T-helper 2 cell treated with Interferon-gamma antibody and Interleukin-4, amounts not matched to agents 5 μg/mL and 100 μg/mL, for 36 hours (primary cell): ENCODE data around the gene P2RX7.
A peak's percentile ranks its signal among the peaks of the same experiment; 100 is the strongest.
"Not testable (repeated sequence)": the region's sequence is repeated elsewhere in the genome, so short reads cannot be mapped to it uniquely, and the experiment has no call there.

ENCODE experiments used
- DNase-seq: peaks from one replicate; pipeline ENCODE4 v3.0.0; 2021; ENCODE audit warnings: low spot score
- H3K27ac Mint-ChIP-seq: one replicate; pipeline ENCODE4 v1.8.0; 2021; ENCODE audit warnings: mild to moderate bottlenecking, mixed read lengths
- H3K27me3 Mint-ChIP-seq: one replicate; pipeline ENCODE4 v1.8.0; 2021; ENCODE audit warnings: low read depth, mixed read lengths
- H3K36me3 Mint-ChIP-seq: one replicate; pipeline ENCODE4 v1.8.0; 2021; ENCODE audit warnings: low read depth, mixed read lengths
- H3K4me1 Mint-ChIP-seq: one replicate; pipeline ENCODE4 v1.8.0; 2021; ENCODE audit warnings: low read depth, mixed read lengths
- H3K4me3 Mint-ChIP-seq: one replicate; pipeline ENCODE4 v1.8.0; 2022; ENCODE audit warnings: mild to moderate bottlenecking, moderate library complexity, mixed read lengths
- H3K9me3 Mint-ChIP-seq: one replicate; pipeline ENCODE4 v1.8.0; 2021; ENCODE audit warnings: mixed read lengths

P2RX7 gene

DNA sequence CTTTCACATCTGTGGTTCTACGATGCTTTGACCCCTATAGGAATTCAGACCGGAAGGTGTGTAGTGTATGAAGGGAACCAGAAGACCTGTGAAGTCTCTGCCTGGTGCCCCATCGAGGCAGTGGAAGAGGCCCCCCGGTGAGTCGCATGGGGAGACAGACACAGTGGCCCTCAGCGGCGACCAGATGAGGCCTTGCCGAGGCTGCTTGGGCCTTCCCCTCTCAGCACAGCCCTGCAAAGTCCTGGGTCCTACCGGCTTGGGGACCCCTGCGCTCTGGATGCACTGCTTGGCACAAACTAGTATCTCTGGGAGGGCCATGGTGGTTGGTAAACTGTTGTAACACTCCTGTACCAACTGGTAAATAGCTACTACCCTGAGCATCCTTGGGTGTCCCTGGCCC, 29.7 kb downstream of the P2RX7 start:
- Mint-ChIP-seq H3K4me3 (no peak overlapping the region), H3K27ac (no peak overlapping the region), H3K9me3 (peaks cover 14% of the 10 kb centered on the region), H3K36me3 (peaks cover 51% of the 10 kb centered on the region), H3K27me3 (no peaks in the 10 kb centered on the region), H3K4me1 (no peaks in the 10 kb centered on the region)
- DNase-seq, result no peak

DNA sequence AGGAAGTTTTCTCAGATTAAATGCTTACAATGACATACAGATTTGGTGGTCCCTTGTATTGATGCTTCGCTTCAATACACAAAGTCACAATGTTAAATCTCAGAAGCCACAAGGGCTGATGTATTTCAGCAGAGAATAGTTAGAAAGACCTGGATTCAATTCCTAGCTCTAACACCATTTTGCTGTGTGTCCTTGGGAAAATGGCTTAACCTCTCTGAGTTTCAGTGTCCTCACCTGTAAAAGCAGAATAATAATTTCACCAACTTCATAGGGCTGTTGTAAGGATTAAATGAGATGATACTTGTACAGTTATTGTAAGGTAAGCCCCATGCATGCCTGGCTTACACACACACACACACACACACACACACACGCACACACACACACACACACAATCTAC, 30.3 kb downstream of the P2RX7 start:
- Mint-ChIP-seq H3K4me3 (no peak overlapping the region), H3K36me3 (peaks cover 47% of the 10 kb centered on the region), H3K4me1 (no peaks in the 10 kb centered on the region), H3K27ac (no peak overlapping the region), H3K9me3 (peaks cover 9% of the 10 kb centered on the region), H3K27me3 (no peaks in the 10 kb centered on the region)
- DNase-seq, result no peak

DNA sequence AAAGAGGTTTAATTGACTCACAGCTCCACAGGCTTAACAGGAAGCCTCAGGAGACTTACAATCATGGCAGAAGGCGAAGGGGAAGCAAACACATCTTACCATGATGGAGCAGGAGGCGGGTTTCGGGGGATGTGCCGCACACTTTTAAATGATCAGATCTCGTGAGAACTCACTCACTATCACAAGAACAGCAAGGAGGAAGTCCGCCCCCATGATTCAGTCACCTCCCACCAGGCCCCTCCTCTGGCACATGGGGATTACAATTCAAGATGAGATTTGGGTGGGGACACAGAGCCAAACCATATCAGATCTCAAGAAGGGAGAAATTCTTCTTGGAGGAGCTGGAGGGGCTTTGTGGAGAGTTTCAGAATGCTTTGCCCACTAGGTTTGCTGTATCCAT, 32.2 kb downstream of the P2RX7 start:
- not testable (repeated sequence) for H3K4me1 Mint-ChIP-seq, H3K4me3 Mint-ChIP-seq, H3K9me3 Mint-ChIP-seq, H3K27me3 Mint-ChIP-seq, DNase-seq, H3K27ac Mint-ChIP-seq
- H3K36me3 Mint-ChIP-seq, result peaks cover 37% of the 10 kb centered on the region

DNA sequence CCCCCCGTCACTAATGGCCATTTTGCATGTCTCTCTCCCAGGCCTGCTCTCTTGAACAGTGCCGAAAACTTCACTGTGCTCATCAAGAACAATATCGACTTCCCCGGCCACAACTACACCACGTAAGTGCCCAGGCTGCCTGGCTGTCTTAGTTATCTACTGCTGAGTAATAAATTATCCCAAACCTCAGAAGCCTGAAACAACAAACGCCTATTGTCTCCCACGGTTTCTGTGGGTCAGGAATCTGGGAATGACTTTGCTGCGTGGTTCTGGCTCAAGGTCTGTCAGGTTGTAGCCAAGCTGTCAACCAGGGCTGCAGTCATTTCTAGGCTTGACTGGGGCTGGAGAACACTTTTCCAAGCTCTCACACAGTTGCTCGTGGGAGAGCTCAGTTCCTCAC, 32.6 kb downstream of the P2RX7 start:
- Mint-ChIP-seq H3K27me3 (no peaks in the 10 kb centered on the region), H3K36me3 (peaks cover 34% of the 10 kb centered on the region), H3K9me3 (no peaks in the 10 kb centered on the region), H3K4me1 (no peaks in the 10 kb centered on the region), H3K27ac (no peak overlapping the region), H3K4me3 (no peak overlapping the region)
- DNase-seq, result no peak

DNA sequence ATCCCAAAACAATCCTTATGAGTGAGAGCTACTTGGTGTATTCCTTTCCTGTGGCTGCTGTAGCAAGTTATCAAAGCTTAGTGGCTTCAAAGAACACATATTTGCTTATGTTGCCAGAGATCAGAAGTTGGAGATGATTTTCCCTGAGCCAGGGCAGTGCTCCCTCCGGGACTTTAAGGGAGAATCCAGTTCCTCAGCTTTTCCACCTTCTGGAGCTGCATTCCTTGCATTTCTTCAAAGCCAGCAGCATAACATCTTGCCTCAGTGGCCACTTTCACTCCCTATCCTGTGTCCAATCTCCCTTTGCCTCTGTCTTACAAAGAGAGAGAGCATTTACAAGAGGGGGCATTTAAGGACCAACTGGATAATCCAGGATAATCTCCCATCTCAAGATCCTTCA, 33.7 kb downstream of the P2RX7 start:
- Mint-ChIP-seq H3K4me3 (no peak overlapping the region), H3K36me3 (peaks cover 36% of the 10 kb centered on the region), H3K4me1 (peaks cover 4% of the 10 kb centered on the region), H3K9me3 (no peaks in the 10 kb centered on the region), H3K27ac (no peak overlapping the region), H3K27me3 (no peaks in the 10 kb centered on the region)
- DNase-seq, result no peak

DNA sequence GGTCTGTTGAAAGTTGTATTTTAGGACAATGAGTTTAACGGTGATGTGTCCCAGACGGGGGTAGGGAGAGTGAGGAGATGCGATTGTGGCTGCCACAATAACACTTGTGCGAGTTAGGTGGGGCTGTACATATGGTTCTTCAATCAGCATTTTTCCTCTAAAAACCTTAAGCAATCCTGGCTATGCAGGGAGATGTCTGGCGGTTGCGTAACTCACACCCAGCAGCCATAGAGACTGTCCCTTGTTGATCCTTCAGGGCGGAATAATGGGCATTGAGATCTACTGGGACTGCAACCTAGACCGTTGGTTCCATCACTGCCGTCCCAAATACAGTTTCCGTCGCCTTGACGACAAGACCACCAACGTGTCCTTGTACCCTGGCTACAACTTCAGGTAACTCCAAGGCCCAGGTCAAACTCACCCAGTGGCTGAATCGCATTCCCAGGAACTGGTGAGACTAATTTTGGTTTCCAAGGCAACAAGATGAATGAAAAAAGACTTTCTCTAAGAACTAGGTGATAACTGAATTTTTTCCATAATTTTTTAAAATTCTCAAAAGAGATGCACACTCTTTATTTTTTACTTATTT, 34.6 kb downstream of the P2RX7 start:
- no peak overlapping the region for H3K4me3 Mint-ChIP-seq
- H3K36me3 Mint-ChIP-seq, result peaks cover 37% of the 10 kb centered on the region
- no peak overlapping the region for H3K27ac Mint-ChIP-seq
- no peaks in the 10 kb centered on the region for H3K9me3 Mint-ChIP-seq
- no peak for DNase-seq
- H3K4me1 Mint-ChIP-seq, result peaks cover 4% of the 10 kb centered on the region
- H3K27me3 Mint-ChIP-seq, result no peaks in the 10 kb centered on the region

DNA sequence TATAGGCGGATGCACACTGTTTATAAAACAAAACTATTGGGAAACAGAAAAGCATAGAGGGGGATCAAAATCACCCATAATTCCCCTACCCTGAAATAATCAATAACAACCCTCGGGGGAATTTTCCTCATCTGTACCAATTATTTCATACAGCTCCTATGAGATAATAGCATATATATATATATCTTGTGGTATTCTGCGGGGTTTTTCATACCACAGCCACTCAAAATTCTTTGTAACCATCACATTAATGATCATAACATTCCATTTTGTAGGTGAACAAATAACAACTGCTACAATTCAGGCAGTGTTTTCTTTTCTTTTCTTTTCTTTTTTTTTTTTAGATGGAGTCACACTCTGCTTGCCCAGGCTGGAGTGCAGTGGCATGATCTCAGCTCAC, 35.3 kb downstream of the P2RX7 start:
- H3K36me3 Mint-ChIP-seq, result peaks cover 40% of the 10 kb centered on the region
- DNase-seq, result no peak
- no peaks in the 10 kb centered on the region for H3K27me3 Mint-ChIP-seq
- no peak overlapping the region for H3K27ac Mint-ChIP-seq
- H3K4me1 Mint-ChIP-seq, result peaks cover 4% of the 10 kb centered on the region
- no peaks in the 10 kb centered on the region for H3K9me3 Mint-ChIP-seq
- no peak overlapping the region for H3K4me3 Mint-ChIP-seq

DNA sequence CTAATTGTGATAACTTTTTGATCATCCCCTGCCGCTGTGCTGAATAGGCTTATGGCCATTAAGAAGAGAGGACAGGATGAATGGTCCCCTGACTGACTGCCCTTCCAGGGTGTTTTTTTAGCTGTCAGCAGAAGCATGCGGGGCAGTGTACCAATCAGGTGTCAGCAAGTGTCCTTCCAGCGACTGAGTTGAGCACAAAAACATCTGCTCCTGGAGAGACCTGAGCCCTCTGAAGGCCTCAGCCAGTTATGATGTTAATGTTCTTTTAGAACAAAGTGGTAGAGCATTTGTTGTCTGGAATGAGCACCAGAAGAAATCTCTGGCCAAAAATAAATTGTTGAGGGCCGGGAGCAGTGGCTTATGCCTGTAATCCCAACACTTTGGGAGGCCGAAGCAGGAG, 37.5 kb downstream of the P2RX7 start:
- no peak overlapping the region for H3K27ac Mint-ChIP-seq
- peaks cover 4% of the 10 kb centered on the region for H3K4me1 Mint-ChIP-seq
- H3K27me3 Mint-ChIP-seq, result no peaks in the 10 kb centered on the region
- no peaks in the 10 kb centered on the region for H3K9me3 Mint-ChIP-seq
- H3K36me3 Mint-ChIP-seq, result peaks cover 34% of the 10 kb centered on the region
- H3K4me3 Mint-ChIP-seq, result no peak overlapping the region
- DNase-seq, result no peak

DNA sequence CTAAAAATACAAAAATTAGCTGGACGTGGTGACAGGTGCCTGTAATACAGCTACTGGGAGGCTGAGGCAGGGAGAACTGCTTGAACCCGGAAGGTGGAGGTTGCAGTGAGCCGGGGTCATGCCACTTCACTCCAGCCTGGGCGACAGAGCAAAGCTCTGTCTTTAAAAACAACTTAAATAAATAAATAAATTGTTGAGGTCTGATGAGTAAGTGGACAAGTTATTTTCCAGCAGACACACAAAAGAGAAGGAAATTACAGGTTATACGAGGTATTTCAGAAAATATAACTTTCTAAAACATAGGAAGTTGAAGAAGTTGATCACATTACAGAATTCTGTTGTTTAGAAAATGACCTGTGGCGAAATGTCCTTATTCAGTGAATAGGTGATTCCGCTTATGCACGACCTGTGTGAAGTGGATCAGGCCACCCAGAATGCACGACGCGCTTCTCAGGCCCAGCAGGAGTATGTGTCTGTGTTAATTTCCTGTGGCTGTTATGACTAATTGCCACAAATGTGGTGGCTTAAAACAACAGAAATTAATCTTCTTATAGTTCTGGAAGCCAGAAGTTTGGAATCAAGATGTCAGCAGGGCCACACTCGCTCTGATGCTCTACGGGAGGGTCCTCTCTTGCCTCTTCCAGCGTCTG, 38.1 kb downstream of the P2RX7 start:
- Mint-ChIP-seq H3K4me3 (no peak overlapping the region), H3K27ac (peak overlapping the region; percentile 36), H3K27me3 (no peaks in the 10 kb centered on the region), H3K4me1 (peaks cover 4% of the 10 kb centered on the region), H3K9me3 (no peaks in the 10 kb centered on the region), H3K36me3 (peaks cover 29% of the 10 kb centered on the region)
- DNase-seq, result no peak

DNA sequence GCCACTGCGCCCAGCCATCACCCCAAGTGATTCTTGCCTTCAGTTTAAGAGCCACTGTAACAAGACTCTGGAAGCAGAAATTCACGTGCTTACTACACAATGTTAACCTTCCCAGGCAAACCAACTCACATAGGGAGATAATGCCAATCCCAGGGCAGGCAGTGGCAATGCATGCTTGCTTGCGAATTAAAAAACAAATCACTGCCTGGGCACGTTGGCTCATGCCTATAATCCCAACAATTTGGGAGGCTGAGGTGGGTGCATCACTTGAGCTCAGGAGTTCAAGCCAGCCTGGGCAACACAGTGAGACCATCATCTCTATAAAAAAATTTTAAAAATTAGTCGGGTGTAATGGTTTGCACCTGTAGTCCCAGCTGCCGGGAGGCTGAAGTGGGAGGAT, 39.5 kb downstream of the P2RX7 start:
- H3K4me1 Mint-ChIP-seq, result peaks cover 4% of the 10 kb centered on the region
- no peaks in the 10 kb centered on the region for H3K9me3 Mint-ChIP-seq
- no peak overlapping the region for H3K4me3 Mint-ChIP-seq
- no peak for DNase-seq
- no peaks in the 10 kb centered on the region for H3K27me3 Mint-ChIP-seq
- H3K36me3 Mint-ChIP-seq, result peaks cover 25% of the 10 kb centered on the region
- no peak overlapping the region for H3K27ac Mint-ChIP-seq

DNA sequence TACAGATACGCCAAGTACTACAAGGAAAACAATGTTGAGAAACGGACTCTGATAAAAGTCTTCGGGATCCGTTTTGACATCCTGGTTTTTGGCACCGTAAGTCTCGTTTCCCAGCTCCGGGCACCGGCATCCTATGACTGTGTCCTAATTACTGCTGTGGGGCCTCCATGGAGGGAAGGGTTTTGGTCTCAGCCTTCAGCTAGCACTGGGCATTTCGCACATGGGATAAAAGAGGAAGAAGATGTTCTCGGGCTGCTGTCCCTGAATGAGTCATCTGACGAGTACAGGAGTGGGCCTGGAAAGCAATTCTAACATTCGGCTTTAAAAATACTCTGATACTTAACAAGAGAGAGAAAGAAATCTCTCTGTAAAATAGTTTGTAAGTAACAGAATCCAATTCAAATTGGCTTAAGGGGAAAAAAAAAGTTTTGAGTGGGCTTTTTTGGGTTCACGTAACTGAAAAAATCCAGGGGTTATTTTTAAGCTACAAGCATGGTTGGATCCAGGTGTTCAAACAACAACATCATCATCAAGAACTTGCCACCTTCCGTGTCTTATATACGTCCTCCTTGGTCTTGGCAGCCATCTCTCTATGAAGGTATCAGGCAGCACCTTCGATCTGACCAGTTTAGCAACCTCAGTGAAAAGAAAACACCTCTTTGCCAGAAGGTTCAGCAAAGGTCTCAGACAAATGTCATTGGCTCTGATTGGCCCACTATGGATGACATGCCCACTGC, 42.9 kb downstream of the P2RX7 start:
- Mint-ChIP-seq H3K9me3 (no peaks in the 10 kb centered on the region), H3K27me3 (no peaks in the 10 kb centered on the region), H3K4me3 (no peak overlapping the region), H3K4me1 (peaks cover 4% of the 10 kb centered on the region), H3K36me3 (peaks cover 27% of the 10 kb centered on the region), H3K27ac (no peak overlapping the region)
- no peak for DNase-seq

DNA sequence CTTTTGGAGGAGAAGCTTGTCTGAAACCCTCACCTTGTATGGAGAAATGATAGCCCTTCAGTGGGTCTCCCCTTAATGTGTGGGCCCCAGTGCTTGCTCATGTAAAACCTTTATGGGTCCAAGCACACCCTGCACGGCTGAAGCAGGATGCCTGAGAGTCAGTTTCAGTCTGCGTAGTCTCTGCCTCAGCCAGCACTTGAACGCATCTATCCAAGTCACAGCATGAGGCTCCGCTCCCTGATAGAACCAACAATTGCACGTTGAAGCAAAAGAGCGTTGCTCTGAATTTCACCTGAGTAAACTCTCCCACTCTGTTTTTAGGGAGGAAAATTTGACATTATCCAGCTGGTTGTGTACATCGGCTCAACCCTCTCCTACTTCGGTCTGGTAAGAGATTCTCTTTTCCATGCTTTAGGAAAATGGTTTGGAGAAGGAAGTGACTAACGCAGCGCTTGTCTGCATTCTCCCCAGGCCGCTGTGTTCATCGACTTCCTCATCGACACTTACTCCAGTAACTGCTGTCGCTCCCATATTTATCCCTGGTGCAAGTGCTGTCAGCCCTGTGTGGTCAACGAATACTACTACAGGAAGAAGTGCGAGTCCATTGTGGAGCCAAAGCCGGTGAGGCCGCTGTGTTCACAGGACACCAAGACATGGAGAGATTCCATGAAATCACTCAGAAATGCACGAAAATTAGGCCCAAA, 44.3 kb downstream of the P2RX7 start:
- no peaks in the 10 kb centered on the region for H3K27me3 Mint-ChIP-seq
- no peak for DNase-seq
- H3K4me1 Mint-ChIP-seq, result peaks cover under 1% of the 10 kb centered on the region
- H3K36me3 Mint-ChIP-seq, result peaks cover 27% of the 10 kb centered on the region
- no peaks in the 10 kb centered on the region for H3K9me3 Mint-ChIP-seq
- H3K4me3 Mint-ChIP-seq, result no peak overlapping the region
- no peak overlapping the region for H3K27ac Mint-ChIP-seq

DNA sequence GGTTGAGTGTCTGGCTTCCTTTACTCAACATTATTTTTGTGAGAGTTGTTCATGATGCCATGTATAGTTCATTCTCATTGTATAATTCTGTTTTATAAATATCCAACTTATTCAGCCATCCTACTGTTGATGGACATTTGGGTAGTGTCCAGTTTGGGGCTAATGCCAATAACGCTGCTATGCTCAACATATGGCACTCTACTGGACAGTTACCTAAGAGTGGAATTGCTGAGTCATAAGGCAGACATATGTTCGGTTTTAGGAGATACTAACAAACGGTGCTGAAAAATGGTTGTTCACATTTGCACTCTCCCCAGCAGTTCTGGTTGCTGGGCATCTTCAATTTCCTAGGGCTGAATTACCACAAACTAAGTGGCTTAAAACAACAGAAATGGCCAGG, 48.5 kb downstream of the P2RX7 start:
- DNase-seq, result no peak
- no peak overlapping the region for H3K4me3 Mint-ChIP-seq
- peaks cover 6% of the 10 kb centered on the region for H3K4me1 Mint-ChIP-seq
- no peak overlapping the region for H3K27ac Mint-ChIP-seq
- H3K27me3 Mint-ChIP-seq, result no peaks in the 10 kb centered on the region
- peaks cover 18% of the 10 kb centered on the region for H3K36me3 Mint-ChIP-seq
- H3K9me3 Mint-ChIP-seq, result no peaks in the 10 kb centered on the region

DNA sequence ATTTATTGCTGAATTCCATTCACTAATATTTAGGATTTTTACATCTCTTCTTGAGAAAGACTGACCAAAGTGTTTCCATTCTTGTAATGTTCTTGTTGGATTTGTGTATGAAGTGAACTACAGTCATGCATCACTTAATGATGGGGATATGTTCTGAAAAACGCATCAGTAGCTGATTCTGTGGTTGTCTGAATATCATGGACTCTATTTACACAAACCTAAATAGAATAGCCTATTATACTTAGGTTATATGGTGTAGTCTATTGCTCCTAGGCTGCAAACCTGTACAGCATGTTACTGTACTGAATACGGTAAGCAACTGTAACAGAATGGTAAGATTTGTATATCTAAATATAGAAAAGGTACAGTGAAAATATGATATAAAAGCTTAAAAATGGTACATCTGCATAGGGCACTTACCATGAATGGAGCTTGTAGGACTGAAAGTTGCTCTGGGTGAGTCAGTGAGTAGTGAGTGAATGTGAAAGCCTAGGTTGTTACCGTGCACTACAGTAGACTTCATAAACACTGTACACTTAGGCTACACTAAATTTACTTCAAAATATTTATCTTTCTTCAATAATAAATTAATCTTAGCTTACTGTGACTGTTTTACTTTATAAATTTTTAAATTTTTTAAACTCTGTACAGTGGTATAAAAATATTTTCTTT, 49.7 kb downstream of the P2RX7 start:
- no peak for DNase-seq
- Mint-ChIP-seq H3K27me3 (no peaks in the 10 kb centered on the region), H3K27ac (no peak overlapping the region), H3K9me3 (no peaks in the 10 kb centered on the region), H3K4me3 (no peak overlapping the region), H3K36me3 (peaks cover 15% of the 10 kb centered on the region), H3K4me1 (peaks cover 6% of the 10 kb centered on the region)
